ENCODE data around the gene ASCL5.

DNA sequence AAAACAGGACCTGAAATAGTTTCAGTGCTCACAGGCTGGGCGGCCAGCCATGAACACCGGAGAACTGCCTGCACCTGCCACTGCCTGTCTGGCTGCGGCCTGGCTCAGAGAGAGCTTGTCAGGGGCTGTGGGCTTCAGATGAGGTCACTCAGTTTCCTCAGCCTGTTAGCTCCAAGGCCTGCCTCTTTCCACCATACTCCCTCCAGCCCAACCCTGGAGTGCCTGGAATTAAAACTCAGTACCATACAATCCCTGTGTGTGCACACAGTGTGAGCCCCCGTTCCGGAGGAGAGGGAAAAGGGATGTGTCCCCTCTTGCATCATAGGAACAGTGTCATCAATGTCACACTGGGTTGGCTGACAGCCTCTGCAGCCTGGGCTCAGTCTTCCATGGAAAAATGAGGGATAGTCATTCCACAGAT is 30.9 kb downstream of the ASCL5 start:
- TF ChIP-seq, protein P1, sequence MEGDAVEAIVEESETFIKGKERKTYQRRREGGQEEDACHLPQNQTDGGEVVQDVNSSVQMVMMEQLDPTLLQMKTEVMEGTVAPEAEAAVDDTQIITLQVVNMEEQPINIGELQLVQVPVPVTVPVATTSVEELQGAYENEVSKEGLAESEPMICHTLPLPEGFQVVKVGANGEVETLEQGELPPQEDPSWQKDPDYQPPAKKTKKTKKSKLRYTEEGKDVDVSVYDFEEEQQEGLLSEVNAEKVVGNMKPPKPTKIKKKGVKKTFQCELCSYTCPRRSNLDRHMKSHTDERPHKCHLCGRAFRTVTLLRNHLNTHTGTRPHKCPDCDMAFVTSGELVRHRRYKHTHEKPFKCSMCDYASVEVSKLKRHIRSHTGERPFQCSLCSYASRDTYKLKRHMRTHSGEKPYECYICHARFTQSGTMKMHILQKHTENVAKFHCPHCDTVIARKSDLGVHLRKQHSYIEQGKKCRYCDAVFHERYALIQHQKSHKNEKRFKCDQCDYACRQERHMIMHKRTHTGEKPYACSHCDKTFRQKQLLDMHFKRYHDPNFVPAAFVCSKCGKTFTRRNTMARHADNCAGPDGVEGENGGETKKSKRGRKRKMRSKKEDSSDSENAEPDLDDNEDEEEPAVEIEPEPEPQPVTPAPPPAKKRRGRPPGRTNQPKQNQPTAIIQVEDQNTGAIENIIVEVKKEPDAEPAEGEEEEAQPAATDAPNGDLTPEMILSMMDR (IDR thresholded peaks at IDR 0.05) = no peak
- no peak for TF ChIP-seq POLR2A (IDR thresholded peaks at IDR 0.05)
